Upper lobe of left lung (tissue), 6 donors: Measurements from ENCODE around the gene EPN1. TPM values are rescaled to one million over a fixed set of nuclear protein-coding genes. Genes with fewer than 3 reads are reported as not detected.
A peak's percentile ranks its signal among the peaks of the same experiment; 100 is the strongest.

ENCODE experiments used
- ATAC-seq, 2 donors: fragments of 200-7000 bp; cut with Tn5 transposase; one replicate each; pipeline ENCODE4 v1.9.1; 2022; ENCODE audit warnings: mild to moderate bottlenecking in 2 of 2, moderate library complexity in 2 of 2; ENCODE audit not compliant: low FRiP score in 2 of 2
- DNase-seq, 2 donors: peaks; one replicate each; pipeline ENCODE4 v3.0.0-alpha.2; 2019 to 2020
- H3K27ac ChIP-seq, 4 donors: fragments of 200-600 bp; sonication (generic); one replicate each; pipeline ENCODE4 v1.5.1; 2016 to 2019
- H3K27me3 ChIP-seq, 4 donors: fragments of 200-600 bp; sonication (generic); one replicate each; pipeline ENCODE4 v1.5.1; 2017 to 2019
- H3K36me3 ChIP-seq, 4 donors: fragments of 200-600 bp; sonication (generic); one replicate each; pipeline ENCODE4 v1.5.1; 2016 to 2019
- H3K4me1 ChIP-seq, 4 donors: fragments of 200-600 bp; sonication (generic); one replicate each; pipeline ENCODE4 v1.5.1; 2018 to 2019
- H3K4me3 ChIP-seq, 4 donors: fragments of 200-600 bp; sonication (generic); one replicate each; pipeline ENCODE4 v1.5.1; 2017 to 2019; ENCODE audit warnings: mild to moderate bottlenecking in 2 of 4, moderate library complexity in 1 of 4
- H3K9me3 ChIP-seq, 4 donors: fragments of 200-600 bp; sonication (generic); one replicate each; pipeline ENCODE4 v1.5.1; 2018 to 2019
- EP300 ChIP-seq, 4 donors: sonication (generic); formaldehyde crosslinking; IDR thresholded peaks; one replicate each; pipeline ENCODE4 v1.5.1; 2017; ENCODE audit warnings: antibody characterized with exemption in 4 of 4, control low read depth in 2 of 4
- POLR2A ChIP-seq, 4 donors: fragments of 450-650 bp; IDR thresholded peaks; one replicate each; pipeline ENCODE4 v1.5.1; 2016 to 2017; ENCODE audit warnings: antibody characterized with exemption in 4 of 4, mild to moderate bottlenecking in 2 of 4
- POLR2AphosphoS5 ChIP-seq, 2 donors: sonication (generic); formaldehyde crosslinking; IDR thresholded peaks; one replicate each; pipeline ENCODE4 v1.5.1; 2017; ENCODE audit warnings: antibody characterized with exemption in 2 of 2
- WGBS, 2 donors: methylation state at CpG; one replicate each; pipeline ENCODE4 v1.1.5; 2017 to 2018; 5-methylcytosine and 5-hydroxymethylcytosine counted together
- total RNA-seq, 6 donors: library from RNA; depleted of rRNA in 4 of 6; stranded (reverse); fragments of >200 nt in 4 of 6; gene quantifications; one replicate each; pipeline versions ENCODE4 v1.1.0 to v1.2.1, GENCODE V29; 2016 to 2021
- TF ChIP-seq, protein P1 (sequence below), 6 experiments: fragments of 450-650 bp in 4 of 6; fragments of 200-600 bp in 2 of 6; sonication (generic) in 2 of 6; IDR thresholded peaks; one replicate each; pipeline ENCODE4 v1.5.1; 2016 to 2019; ENCODE audit warnings: antibody characterized with exemption in 6 of 6
- donor health status: DM: no; HTN: no; CAD: no; lungs with moderate emphysema.
- donor health status: DM: no; HTN: yes; CAD: no; lungs with severe emphysema.

Gene EPN1
- total RNA-seq, 6 donors from 2014 or later = 59.7 to 357 (median 126) TPM

DNA sequence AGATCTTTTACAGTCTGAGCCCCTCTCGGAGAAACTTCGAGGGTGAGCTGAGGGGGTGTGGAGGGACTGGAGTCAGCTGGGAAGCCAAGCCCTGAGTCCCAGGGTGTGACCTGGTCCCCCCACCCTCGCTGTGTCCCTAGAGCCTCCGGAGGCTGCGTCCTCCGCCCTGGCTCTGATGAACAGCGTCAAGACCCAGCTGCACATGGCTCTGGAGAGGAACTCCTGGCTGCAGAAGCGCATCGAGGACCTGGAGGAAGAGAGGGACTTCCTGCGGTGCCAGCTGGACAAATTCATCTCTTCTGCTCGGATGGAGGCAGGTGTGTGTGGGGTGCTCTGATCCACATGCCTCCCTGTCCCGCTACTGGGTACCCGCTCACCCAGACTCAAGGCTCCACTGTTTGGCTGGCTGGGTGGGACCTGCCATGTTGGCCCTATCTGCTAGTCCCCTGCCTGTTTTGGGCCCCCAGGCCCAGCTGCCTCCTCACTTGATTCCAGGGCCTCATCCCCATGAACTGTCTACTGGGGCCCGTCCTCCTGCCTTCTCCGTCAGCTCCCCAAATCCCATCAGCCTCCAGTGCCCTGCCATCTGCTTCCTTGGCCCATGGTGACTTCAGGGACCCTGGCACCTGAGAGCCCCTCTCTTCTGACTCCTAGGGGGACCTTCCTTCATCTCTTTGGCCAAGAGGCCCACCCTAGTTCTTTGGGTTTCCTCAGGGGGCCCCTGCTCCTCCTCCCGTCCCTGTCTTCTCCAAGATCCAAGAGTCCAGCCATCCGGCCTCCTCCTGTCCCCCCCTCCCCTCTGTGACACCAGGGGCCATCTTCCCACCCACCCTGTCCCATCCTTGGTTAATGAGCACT, 25.5 kb upstream of the EPN1 start:
- Histone ChIP-seq H3K27me3 (no peaks in the 10 kb centered on the region), H3K4me1 (peaks cover 28 to 50% (median 32%) of the 10 kb centered on the region in 4 donors), H3K9me3 (no peaks in the 10 kb centered on the region), H3K27ac (peak overlapping the region; percentile 57 to 89 (median 85)), H3K36me3 (peaks cover 5 to 24% (median 8%) of the 10 kb centered on the region in 4 donors), H3K4me3 (peak overlapping the region in 3 of 4 donors; percentile 83 to 96 (median 85))
- 85 to 98% methylated on average over 4 to 17 of the region's 17 CpGs for WGBS, 2 donors
- no peak for DNase-seq
- ATAC-seq = no peak
- TF ChIP-seq EP300 (IDR thresholded peaks at IDR 0.05) = no peak
- TF ChIP-seq, protein P1, sequence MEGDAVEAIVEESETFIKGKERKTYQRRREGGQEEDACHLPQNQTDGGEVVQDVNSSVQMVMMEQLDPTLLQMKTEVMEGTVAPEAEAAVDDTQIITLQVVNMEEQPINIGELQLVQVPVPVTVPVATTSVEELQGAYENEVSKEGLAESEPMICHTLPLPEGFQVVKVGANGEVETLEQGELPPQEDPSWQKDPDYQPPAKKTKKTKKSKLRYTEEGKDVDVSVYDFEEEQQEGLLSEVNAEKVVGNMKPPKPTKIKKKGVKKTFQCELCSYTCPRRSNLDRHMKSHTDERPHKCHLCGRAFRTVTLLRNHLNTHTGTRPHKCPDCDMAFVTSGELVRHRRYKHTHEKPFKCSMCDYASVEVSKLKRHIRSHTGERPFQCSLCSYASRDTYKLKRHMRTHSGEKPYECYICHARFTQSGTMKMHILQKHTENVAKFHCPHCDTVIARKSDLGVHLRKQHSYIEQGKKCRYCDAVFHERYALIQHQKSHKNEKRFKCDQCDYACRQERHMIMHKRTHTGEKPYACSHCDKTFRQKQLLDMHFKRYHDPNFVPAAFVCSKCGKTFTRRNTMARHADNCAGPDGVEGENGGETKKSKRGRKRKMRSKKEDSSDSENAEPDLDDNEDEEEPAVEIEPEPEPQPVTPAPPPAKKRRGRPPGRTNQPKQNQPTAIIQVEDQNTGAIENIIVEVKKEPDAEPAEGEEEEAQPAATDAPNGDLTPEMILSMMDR (IDR thresholded peaks at IDR 0.05) = no peak
- TF ChIP-seq POLR2AphosphoS5 (IDR thresholded peaks at IDR 0.05) = no peak
- TF ChIP-seq POLR2A (IDR thresholded peaks at IDR 0.05) = no peak

DNA sequence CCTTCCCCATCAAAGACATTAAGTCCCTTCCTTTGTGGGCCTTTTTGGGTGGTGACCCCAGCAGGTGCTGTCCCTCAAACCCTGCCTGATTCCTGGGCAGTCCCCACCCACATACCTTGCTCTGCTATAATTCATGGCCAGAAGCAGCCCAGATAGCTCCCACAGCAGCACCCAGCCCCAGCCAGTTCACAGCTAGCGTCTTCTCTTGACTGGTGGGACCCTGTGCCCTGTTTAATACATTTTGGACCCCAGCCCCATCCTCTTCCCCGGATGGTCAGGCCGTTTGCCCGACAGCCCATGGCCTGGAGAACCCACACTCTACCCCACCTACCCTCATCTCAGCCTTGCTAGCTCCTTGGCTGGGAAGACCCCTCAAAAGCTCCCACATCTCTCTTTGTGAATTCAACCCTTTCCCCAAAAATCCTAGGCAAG, 24.9 kb upstream of the EPN1 start:
- H3K36me3 ChIP-seq = peaks cover 1 to 18% (median 2%) of the 10 kb centered on the region in 4 donors
- H3K9me3 ChIP-seq = no peaks in the 10 kb centered on the region
- ATAC-seq (no peak), DNase-seq (no peak)
- no peak for TF ChIP-seq EP300 (IDR thresholded peaks at IDR 0.05)
- TF ChIP-seq POLR2AphosphoS5 (IDR thresholded peaks at IDR 0.05) = no peak
- TF ChIP-seq, protein P1 (IDR thresholded peaks at IDR 0.05) = no peak
- TF ChIP-seq POLR2A (IDR thresholded peaks at IDR 0.05) = no peak
- H3K4me1 ChIP-seq = peaks cover 24 to 44% (median 29%) of the 10 kb centered on the region in 4 donors
- no peak overlapping the region for H3K27ac ChIP-seq
- WGBS, 2 donors = 93 to 98% methylated on average over 4 of the region's 4 CpGs
- H3K27me3 ChIP-seq = no peaks in the 10 kb centered on the region
- H3K4me3 ChIP-seq = no peak overlapping the region

DNA sequence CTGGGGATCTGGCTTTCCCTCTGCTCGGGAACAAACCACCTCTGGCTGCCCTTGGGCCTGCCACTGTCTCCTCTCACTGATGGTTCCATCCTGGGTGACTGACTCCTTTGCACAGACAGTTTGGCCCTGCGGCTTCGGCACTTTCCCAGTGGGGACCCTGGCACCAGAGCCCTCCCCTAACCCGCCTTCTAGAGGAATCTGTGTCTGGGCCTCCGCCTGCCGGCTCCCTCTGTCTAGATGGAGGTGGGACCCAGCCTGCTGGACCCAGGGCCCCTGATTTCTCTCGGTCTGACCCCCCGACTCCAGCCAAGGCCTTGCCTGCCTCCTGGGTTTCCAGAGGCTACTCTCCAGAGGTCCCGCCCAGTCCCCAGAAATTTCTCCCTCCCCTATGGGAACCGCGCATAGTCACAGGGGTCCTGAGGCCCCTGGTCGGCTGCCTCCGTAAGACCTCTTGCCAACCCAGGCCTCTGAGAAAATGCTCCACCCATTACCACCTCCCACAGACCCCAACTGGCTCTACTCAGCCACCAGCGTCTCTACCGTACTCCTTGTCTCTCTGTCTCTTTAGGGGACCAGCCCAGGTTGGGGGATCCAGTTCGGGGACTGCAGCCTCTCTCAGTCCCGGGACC, 24.3 kb upstream of the EPN1 start:
- no peaks in the 10 kb centered on the region for H3K9me3 ChIP-seq
- no peaks in the 10 kb centered on the region for H3K27me3 ChIP-seq
- TF ChIP-seq POLR2A (IDR thresholded peaks at IDR 0.05) = no peak
- TF ChIP-seq POLR2AphosphoS5 (IDR thresholded peaks at IDR 0.05) = no peak
- TF ChIP-seq, protein P1 (IDR thresholded peaks at IDR 0.05) = no peak
- no peak for TF ChIP-seq EP300 (IDR thresholded peaks at IDR 0.05)
- 91 to 95% methylated on average over 11 to 17 of the region's 17 CpGs for WGBS, 2 donors
- H3K27ac ChIP-seq = no peak overlapping the region
- ATAC-seq = no peak
- DNase-seq = no peak
- peaks cover 26 to 46% (median 31%) of the 10 kb centered on the region in 4 donors for H3K4me1 ChIP-seq
- peaks cover 0 to 12% (median 0%) of the 10 kb centered on the region in 4 donors for H3K36me3 ChIP-seq
- no peak overlapping the region for H3K4me3 ChIP-seq

DNA sequence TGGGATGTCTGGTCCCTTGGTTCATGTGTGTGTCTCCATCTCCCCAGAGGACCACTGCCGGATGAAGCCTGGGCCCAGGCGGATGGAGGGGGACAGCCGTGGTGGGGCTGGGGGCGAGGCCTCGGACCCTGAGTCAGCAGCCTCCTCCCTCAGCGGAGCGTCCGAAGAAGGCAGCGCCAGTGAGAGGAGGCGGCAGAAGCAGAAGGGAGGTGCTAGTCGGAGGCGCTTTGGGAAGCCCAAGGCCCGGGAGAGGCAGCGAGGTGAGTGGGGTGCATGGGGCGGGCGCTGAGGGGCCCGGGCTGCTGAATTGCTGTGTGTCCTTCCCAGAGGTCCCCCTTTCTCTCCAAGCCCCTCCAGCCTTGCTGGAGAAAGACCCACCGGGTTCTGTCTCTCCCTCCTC, 23.8 kb upstream of the EPN1 start:
- no peak overlapping the region for H3K4me3 ChIP-seq
- 93 to 97% methylated on average over 16 to 18 of the region's 18 CpGs for WGBS, 2 donors
- ATAC-seq (no peak), DNase-seq (no peak)
- H3K4me1 ChIP-seq = peaks cover 31 to 51% (median 36%) of the 10 kb centered on the region in 4 donors
- no peak overlapping the region for H3K27ac ChIP-seq
- no peak for TF ChIP-seq EP300 (IDR thresholded peaks at IDR 0.05)
- TF ChIP-seq, protein P1 (IDR thresholded peaks at IDR 0.05) = no peak
- no peak for TF ChIP-seq POLR2A (IDR thresholded peaks at IDR 0.05)
- no peak for TF ChIP-seq POLR2AphosphoS5 (IDR thresholded peaks at IDR 0.05)
- H3K9me3 ChIP-seq = no peaks in the 10 kb centered on the region
- no peaks in the 10 kb centered on the region for H3K27me3 ChIP-seq
- peaks cover 0 to 11% (median 0%) of the 10 kb centered on the region in 4 donors for H3K36me3 ChIP-seq
